OCI-LY3 (cell line): ENCODE results near the gene OR10Z1.

Experiments used
- EZH2phosphoT487 ChIP-seq: fragments of 200-600 bp; shearing (Covaris generic); IDR thresholded peaks from 2 replicates; pipeline ENCODE4 v1.6.1; 2018; ENCODE audit warnings: antibody characterized with exemption, mixed run types, low read depth
- TF ChIP-seq, protein P1 (sequence below): fragments of 200-600, 300-600 bp; sonication (generic); IDR thresholded peaks from 2 replicates; pipeline ENCODE4 v1.5.1; 2014; ENCODE audit warnings: antibody characterized with exemption, low read length, low read depth

DNA sequence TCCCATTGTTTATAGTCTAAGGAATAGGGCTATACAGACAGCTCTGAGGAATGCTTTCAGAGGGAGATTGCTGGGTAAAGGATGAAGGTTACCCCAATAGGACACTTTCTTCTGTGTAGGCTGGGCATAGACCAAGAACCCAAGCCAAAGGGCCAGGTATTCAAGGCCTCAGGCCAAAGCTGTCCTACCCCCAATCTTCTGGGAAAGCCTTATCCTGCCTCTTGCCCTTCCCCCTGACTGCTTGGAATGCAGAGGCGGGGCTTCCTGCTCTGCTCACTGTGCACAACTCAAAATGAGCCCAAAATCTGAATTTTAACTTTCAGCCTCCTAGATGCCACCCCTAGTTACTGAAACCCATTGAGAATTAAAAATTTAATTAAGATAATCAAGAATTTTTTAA, 2.2 kb downstream of the OR10Z1 start:
- TF ChIP-seq, protein P1, sequence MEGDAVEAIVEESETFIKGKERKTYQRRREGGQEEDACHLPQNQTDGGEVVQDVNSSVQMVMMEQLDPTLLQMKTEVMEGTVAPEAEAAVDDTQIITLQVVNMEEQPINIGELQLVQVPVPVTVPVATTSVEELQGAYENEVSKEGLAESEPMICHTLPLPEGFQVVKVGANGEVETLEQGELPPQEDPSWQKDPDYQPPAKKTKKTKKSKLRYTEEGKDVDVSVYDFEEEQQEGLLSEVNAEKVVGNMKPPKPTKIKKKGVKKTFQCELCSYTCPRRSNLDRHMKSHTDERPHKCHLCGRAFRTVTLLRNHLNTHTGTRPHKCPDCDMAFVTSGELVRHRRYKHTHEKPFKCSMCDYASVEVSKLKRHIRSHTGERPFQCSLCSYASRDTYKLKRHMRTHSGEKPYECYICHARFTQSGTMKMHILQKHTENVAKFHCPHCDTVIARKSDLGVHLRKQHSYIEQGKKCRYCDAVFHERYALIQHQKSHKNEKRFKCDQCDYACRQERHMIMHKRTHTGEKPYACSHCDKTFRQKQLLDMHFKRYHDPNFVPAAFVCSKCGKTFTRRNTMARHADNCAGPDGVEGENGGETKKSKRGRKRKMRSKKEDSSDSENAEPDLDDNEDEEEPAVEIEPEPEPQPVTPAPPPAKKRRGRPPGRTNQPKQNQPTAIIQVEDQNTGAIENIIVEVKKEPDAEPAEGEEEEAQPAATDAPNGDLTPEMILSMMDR: no peak
- no peak for TF ChIP-seq EZH2phosphoT487
